Stimulated activated CD4-positive, alpha-beta T cell treated with anti-CD3 and anti-CD28 coated beads, TNF-alpha, amount 100 ng/mL, for 1 hour (primary cell): ENCODE data around the gene ALDH1A2.

Experiments used
- DNase-seq, 3 donors: peaks; one replicate each; pipeline ENCODE4 v3.0.0-alpha.2; 2020; ENCODE audit warnings: low read depth in 3 of 3, low spot score in 1 of 3

Gene ALDH1A2

DNA sequence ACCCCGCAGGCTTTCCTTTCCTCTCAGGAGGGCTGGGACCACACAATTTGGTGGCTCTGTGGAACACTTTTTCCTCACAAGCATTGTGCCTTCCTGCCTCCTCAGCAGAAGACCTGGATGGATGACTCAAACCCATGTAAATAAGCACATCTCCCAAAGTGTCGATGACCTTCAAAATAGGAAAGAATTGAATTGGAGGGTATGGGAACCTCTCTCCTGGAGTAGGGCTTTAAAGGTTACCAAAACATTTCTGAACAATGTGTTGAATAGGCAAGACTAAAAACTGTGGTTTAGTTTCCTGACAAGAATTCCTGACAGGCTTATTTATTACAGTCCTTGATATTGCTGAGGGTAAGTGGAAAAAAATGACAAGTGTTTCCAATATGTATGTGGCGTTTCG, 118.2 kb downstream of the ALDH1A2 start:
- no peak for DNase-seq

DNA sequence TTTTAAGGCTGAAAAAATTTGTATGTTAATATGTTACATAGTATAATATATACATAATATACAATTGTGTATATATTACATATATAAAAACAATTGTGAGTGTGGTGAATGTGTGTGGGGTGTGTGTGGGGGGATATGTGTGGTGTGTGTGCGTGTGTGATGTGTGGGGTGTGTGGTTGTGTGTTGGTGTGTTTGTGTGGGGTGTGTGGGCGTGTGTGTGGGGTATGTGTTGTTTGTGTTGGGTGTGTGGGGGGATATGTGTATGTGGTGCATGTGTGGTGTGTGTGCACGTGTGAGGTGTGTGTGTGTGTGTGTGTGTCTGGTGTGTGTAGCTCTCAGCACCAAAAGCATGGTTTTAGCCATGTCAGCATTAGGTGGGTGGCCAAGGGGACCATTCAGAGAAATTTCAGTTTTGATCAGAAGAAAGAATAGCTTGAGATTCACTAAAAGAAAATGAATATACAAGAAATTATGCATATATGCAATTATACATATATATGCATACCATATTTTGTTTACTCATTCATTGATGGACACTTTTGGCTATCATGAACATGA, 118.9 kb downstream of the ALDH1A2 start:
- DNase-seq: no peak

DNA sequence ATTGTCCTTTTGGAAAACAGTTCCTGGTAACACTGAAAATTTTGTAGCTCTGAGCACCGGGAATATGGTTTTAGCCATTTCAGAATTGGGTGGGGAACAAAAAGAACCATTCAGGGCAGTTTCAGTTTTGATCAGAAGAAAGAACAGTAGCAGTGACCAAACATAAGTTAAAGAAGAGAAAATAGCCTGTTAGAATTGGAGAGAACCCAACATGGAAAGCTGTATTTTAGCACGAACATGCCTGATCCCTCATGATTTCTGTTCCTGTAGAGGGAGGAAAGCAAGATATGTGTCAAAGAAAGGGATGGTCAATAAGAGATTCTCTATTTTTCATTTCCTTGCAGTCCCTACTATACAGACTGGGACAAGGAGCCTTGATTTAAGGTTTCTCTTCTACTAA, 119.9 kb downstream of the ALDH1A2 start:
- no peak for DNase-seq

DNA sequence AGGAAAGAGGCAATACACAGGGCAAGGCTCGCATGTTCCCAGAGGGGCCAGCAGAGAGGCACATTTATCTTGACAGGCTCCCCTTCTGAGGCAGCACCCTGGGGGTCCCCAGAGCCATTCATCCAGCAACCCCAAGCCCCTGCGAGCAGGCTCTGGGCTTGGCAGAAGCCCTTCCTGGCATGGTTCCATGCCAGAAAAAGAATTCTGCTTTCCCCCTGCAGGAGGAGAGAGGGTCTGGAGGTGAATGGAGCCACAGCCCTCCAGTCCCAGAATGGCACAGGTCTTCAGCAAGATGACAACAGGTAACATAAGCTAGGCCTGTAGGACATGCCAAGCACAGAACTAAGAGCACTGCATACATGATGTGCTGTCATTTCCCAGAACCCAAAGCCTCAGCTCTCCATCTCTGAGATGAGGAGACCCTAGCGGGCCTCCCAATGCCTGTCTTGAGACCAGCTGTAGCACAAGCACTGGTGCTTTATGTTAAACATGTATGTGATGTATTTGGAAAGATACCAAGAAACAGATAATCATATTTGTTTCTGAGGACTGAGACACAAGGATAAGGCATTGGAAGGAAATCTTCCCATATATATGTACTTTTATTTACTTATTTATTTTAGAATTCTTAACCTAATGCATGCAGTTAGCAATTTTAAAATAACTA, 121.6 kb downstream of the ALDH1A2 start:
- no peak for DNase-seq

DNA sequence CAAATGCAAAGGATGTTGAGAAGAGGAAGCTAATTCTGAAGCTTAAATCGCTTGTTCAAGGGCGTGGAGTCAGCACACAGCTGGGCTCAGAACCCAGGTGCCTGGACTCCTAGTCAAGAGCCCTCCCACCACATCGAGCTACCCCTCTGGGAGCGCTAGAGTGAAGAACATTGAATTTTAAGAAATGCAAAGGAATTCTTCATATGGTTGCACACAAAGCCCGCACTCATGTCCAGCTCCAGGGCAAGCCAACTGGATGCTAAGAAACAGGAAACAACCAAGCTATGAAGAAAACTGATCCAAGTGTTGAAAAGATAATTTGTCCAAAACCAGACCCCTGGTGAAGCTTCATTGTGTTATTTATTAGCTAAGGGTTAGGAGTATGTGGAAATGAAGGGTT, 122.3 kb downstream of the ALDH1A2 start:
- DNase-seq: no peak

DNA sequence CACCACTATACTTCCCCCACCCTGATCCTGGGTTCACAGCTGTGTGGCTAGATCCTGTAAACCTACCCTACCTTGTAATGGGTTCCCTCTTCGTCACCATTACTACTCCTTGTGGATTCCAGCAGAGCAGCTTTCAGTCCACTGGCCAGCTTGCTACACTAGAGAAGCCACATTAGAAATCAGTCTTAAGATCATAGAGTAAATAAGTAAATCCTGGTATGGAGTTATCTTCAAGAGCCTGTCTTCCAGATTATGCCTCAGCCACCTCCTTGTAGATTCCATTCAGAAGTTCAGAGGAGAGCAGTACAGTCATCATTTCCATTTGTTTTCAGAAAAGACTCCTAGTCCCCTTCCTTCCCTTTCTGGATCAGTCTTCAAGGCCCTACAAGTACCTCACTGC, 123.7 kb downstream of the ALDH1A2 start:
- no peak for DNase-seq

DNA sequence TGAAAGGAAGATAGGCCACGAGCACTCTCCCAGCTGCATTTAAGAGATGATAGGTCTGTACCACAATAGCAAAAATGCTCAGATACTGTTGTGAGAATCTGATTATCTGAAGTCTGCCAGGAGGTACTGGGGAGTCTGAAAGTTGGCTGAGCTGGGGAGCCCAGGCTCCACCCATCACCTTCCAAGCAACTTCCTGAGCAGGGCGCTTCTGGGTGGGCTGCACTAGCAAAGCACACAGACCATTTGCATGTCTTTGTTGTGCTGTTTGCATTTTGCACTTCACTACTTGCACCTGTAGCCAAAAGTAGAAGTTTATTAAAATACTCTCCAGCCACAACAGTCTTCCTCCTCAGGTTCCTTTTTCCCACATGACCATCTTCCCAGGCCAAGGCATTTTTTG, 133.2 kb downstream of the ALDH1A2 start:
- DNase-seq: no peak

GRCh38 chr15:57931570-57931969, 133.9 kb downstream of the ALDH1A2 start:
- no peak for DNase-seq

GRCh38 chr15:57927091-57927631, 138.3 kb downstream of the ALDH1A2 start:
- no peak for DNase-seq

DNA sequence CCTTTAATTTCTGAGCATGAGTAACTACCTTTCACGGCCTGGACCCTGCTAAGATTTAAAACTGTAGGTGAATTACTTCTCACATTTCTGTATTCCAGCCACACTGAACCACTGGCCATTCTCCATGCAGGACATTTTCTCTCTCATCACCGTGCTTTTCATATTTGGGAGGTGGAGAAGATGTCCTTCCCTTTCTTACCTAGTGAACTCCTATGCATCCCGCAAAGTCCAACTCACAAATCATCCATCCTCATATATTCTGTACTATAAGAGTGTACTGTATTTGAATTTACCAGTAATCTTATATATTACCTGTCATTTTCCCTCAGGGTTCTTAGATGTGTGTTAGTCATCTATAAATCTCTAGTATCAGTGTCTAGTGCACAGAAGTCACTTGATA, 139.9 kb downstream of the ALDH1A2 start:
- DNase-seq: no peak

- DNase-seq: no peak
Measured at GRCh38 chr15:57924598-57924997, 140.9 kb downstream of the ALDH1A2 start.

DNA sequence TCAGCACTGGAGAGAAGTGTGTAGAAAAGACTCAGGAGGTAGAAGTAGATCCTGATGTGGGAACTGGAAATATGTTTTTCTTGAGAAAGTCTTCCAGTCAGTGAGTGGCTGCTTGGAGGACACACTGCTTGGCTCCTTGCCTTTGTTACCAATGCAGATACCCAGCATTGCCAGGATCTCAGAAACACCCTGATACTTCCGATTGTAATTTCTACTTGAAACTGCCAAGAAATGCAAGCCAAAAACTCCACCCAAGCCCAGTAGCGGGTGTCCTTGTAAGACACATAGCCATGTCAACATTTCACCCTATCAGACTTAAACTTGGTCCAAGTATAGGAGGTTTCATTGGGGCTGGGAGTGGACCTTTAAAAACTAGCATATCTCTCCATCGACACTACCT, 141.8 kb downstream of the ALDH1A2 start:
- no peak for DNase-seq

DNA sequence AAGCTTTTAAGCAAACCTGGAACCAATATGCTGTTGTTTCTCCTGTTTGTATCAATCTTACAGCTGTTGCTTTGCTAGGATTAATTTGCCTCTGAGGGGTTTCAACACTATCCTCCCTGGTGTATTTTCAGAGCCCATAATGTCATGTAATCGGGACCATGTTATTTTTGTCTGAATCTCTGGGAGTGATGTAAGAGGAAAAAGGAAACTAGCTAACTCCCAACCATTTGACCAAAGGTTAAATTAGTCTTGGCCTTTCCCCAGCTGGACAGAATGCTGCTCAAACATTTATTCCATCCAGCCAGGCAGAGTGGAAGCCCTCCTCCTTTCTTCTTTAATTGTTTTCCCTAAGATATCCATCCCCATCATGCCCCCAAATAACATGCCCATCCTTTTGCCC, 142.2 kb downstream of the ALDH1A2 start:
- DNase-seq: no peak

- no peak for DNase-seq
Measured at GRCh38 chr15:57922776-57923175, 142.7 kb downstream of the ALDH1A2 start.

- DNase-seq: no peak
Measured at GRCh38 chr15:57921371-57921770, 144.1 kb downstream of the ALDH1A2 start.

DNA sequence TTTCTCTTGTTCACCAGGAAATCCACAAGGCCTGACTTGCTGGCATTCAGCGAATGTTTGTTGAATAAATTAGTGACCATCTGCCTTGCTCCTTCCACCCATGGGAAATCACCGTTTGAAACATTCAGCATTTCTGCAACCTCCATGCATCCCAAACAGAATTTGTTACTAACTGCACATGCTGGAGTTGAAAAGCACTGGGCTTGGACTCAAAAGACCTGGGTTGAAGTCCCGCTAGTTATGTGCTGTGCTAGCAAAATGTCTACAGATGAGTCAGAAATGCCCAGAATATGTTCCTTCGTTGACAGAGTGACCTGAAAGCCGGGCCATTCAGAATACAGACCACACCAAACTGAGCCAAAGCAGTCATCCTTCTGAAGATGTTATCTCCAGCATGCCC, 144.6 kb downstream of the ALDH1A2 start:
- DNase-seq: no peak

DNA sequence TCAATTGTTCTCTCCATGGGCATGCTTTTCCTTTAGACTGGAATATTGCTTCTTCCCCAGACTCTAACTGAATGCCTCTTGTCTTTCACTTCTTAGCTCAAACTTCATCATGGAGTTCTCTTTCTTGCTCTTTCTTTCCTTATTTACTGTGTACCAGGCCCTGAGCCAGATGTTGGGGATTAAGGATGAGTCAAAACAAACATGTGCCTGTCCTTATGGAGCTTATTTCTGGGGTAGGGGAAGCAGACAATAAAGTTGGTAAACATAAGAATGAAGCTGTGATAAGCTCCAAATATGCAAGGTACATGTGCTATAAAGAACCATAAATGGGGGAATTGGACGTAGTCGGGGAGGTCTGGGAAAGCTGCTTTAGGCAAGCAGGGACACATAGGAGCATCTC, 145.8 kb downstream of the ALDH1A2 start:
- DNase-seq: no peak

GRCh38 chr15:57917998-57918397, 147.5 kb downstream of the ALDH1A2 start:
- DNase-seq: no peak

- DNase-seq: no peak
Measured at GRCh38 chr15:57916695-57917094, 148.8 kb downstream of the ALDH1A2 start.

DNA sequence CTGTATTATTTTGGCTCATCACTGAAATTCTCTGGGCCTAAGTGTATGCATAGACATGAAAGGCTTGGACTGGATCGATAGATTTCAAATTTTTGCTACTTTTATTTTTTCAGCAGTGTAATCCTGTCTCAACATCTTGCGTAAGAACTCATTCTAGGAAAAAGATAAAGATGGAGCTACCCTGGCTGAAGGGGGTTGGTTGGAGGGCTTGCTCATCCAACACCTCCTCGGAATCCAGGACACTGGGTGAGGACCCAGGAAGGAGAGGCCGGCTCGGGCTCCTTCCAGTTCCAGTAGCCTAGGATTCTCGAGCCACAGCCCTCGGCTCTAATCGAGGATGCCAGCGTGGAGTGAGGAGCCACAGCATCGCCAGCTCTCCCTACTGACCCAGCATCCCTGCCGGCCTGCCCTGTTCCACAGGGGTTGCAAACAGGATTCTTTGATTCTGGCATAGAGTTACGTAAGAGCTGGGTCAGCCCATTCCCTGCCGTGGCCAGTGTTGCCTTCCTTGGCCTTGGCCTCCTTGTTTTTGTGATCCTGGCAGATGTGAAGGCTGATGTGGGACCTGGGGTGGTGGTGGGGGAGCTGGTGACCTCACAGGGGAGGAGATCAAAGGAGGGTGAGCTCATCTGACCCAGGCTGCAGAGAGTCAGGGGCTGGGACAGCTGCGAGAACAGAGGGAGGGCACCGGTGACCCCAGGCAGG, 149.5 kb downstream of the ALDH1A2 start:
- no peak for DNase-seq

- DNase-seq: no peak
Measured at GRCh38 chr15:57914350-57915055, 151.0 kb downstream of the ALDH1A2 start.

- no peak for DNase-seq
Measured at GRCh38 chr15:57911247-57911646, 154.3 kb downstream of the ALDH1A2 start.
